Lower leg skin (tissue), 3 donors: ENCODE results near the gene MAP7.

Experiments
- POLR2A ChIP-seq, 2 donors: fragments of 450-650 bp; IDR thresholded peaks; one replicate each; pipeline ENCODE4 v1.6.1; 2016 to 2017; ENCODE audit warnings: antibody characterized with exemption in 2 of 2, mild to moderate bottlenecking in 1 of 2, moderate library complexity in 1 of 2
- TF ChIP-seq, protein P1 (sequence below), 3 donors: fragments of 450-650 bp; IDR thresholded peaks; one replicate each; pipeline ENCODE4 v1.5.1; 2016; ENCODE audit warnings: antibody characterized with exemption in 3 of 3, mild to moderate bottlenecking in 3 of 3, moderate library complexity in 2 of 3

DNA sequence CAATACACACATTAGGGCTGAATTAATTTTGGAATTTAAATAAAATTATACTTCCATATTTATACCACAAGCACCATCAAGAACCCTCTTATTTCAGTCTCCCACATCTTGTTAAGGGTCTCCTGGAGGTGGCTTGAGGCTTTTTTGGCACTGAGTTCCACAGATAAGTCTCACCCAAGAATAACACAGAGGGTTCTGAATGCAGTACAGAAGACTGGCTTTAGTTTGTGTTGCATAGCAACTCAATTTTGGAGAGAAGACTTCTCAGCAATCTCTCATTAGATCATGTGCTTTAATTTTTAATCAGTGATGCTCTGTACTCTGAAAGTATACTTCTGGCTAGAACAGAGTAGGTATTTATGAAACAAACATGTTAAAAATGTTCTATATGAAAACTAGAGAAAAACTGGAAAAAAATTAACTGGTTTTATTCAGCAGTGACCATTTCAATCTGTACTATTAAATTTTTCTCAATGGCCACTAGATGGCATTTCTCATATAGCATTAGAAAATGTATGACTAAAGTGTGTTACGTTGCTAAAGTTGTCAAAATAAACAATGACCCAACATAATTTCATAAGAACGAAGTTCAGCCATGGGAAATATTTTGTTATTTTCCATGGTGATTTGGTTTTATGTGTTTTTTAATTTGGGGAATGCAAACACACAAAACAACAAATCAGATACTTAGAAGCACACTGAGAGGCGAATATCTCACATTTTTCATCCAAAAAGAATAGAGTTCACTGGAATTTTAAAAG, 32.7 kb upstream of the MAP7 start:
- TF ChIP-seq, protein P1, sequence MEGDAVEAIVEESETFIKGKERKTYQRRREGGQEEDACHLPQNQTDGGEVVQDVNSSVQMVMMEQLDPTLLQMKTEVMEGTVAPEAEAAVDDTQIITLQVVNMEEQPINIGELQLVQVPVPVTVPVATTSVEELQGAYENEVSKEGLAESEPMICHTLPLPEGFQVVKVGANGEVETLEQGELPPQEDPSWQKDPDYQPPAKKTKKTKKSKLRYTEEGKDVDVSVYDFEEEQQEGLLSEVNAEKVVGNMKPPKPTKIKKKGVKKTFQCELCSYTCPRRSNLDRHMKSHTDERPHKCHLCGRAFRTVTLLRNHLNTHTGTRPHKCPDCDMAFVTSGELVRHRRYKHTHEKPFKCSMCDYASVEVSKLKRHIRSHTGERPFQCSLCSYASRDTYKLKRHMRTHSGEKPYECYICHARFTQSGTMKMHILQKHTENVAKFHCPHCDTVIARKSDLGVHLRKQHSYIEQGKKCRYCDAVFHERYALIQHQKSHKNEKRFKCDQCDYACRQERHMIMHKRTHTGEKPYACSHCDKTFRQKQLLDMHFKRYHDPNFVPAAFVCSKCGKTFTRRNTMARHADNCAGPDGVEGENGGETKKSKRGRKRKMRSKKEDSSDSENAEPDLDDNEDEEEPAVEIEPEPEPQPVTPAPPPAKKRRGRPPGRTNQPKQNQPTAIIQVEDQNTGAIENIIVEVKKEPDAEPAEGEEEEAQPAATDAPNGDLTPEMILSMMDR (IDR thresholded peaks at IDR 0.05), result no peak
- TF ChIP-seq POLR2A (IDR thresholded peaks at IDR 0.05), result no peak
